H1 (cell line): ENCODE results near the gene PDE9A. TPM values are rescaled to one million over a fixed set of nuclear protein-coding genes. Genes with fewer than 3 reads are reported as not detected.

Source experiments
- CTCF ChIA-PET: fragments of 300-600 bp; sonication (Branson Sonifier 250); formaldehyde crosslinking; loops from one replicate; lab custom pipeline; 2021; ENCODE audit not compliant: partially characterized antibody; lab: Charles Lee
- POLR2A ChIA-PET: fragments of 300-600 bp; sonication (Branson Sonifier 250); formaldehyde crosslinking; loops from one replicate; lab custom pipeline; 2021; ENCODE audit warnings: inconsistent platforms; ENCODE audit not compliant: partially characterized antibody; lab: Charles Lee
- DNase-seq, 2 experiments: peaks; one replicate each; pipeline versions ENCODE4 v3.0.0 to v3.0.0-alpha.2; 2010 to 2022; ENCODE audit warnings: low spot score in 2 of 2, low read depth in 1 of 2, mixed read lengths in 1 of 2
- FAIRE-seq: peaks from 2 replicates; lab custom pipeline; 2011; peaks lifted over from hg19 to GRCh38; lab: Jason Lieb, UNC
- H2AFZ ChIP-seq: 2 replicates; pipeline ENCODE4 v1.8.1; 2012; ENCODE audit warnings: low read length, inconsistent platforms
- H2AK5ac ChIP-seq: 2 replicates; pipeline ENCODE4 v1.6.1; 2013; ENCODE audit warnings: low read depth, low read length
- H2BK120ac ChIP-seq: replicated peaks from 2 replicates; pipeline ENCODE3; 2013; ENCODE audit warnings: low read depth, low read length, inconsistent platforms
- H2BK12ac ChIP-seq: 2 replicates; pipeline ENCODE4 v1.6.1; 2013; ENCODE audit warnings: low read depth, low read length
- H2BK15ac ChIP-seq: 2 replicates; pipeline ENCODE4 v1.6.1; 2013; ENCODE audit warnings: low read length
- H2BK20ac ChIP-seq: 2 replicates; pipeline ENCODE4 v1.6.1; 2013; ENCODE audit warnings: low read length
- H2BK5ac ChIP-seq: 2 replicates; pipeline ENCODE4 v1.6.1; 2013; ENCODE audit warnings: low read depth, low read length
- H3K14ac ChIP-seq: 2 replicates; pipeline ENCODE4 v1.6.1; 2013; ENCODE audit warnings: inconsistent platforms; ENCODE audit not compliant: insufficient read length
- H3K18ac ChIP-seq: 2 replicates; pipeline ENCODE4 v1.6.1; 2013; ENCODE audit warnings: low read length; ENCODE audit errors: extremely low read depth
- H3K23ac ChIP-seq: 2 replicates; pipeline ENCODE4 v1.6.1; 2013; ENCODE audit warnings: inconsistent platforms; ENCODE audit not compliant: insufficient read length
- H3K23me2 ChIP-seq: 2 replicates; pipeline ENCODE4 v1.6.1; 2013; ENCODE audit warnings: low read depth, low read length
- H3K27ac ChIP-seq: 2 replicates; pipeline ENCODE4 v1.6.1; 2011; ENCODE audit warnings: low read depth, low read length, inconsistent platforms
- H3K27me3 ChIP-seq, 4 experiments: replicated peaks in 1 of 4; 1 replicate in 1 of 4; 2 replicates in 3 of 4; pipeline versions ENCODE4 v1.6.1 to v1.8.1; 2011 to 2013; ENCODE audit warnings: low read length in 3 of 4, mild to moderate bottlenecking in 3 of 4, inconsistent platforms in 2 of 4, mixed read lengths in 2 of 4, moderate library complexity in 1 of 4; ENCODE audit not compliant: control insufficient read depth in 3 of 4, insufficient read depth in 3 of 4; ENCODE audit errors: extremely low read depth in 1 of 4
- H3K36me3 ChIP-seq, 4 experiments: 2 replicates each; pipeline versions ENCODE4 v1.6.1 to v1.8.1; 2011 to 2013; ENCODE audit warnings: mild to moderate bottlenecking in 4 of 4, low read length in 3 of 4, moderate library complexity in 2 of 4, control low read depth in 1 of 4, inconsistent platforms in 1 of 4; ENCODE audit not compliant: insufficient read depth in 4 of 4, control insufficient read depth in 2 of 4
- H3K4ac ChIP-seq: replicated peaks from 2 replicates; pipeline ENCODE3; 2013; ENCODE audit warnings: low read length, low read depth, mixed read lengths, inconsistent platforms; ENCODE audit not compliant: insufficient read length
- H3K4me1 ChIP-seq, 4 experiments: replicated peaks in 1 of 4; 1 replicate in 1 of 4; 2 replicates in 3 of 4; pipeline versions ENCODE4 v1.6.1 to v1.8.1; 2011 to 2013; ENCODE audit warnings: low read length in 3 of 4, inconsistent platforms in 2 of 4, mixed read lengths in 1 of 4; ENCODE audit not compliant: insufficient read depth in 4 of 4, control insufficient read depth in 3 of 4
- H3K4me2 ChIP-seq, 2 experiments: 2 replicates each; pipeline versions ENCODE4 v1.6.1 to v1.8.1; 2011 to 2013; ENCODE audit warnings: low read depth in 2 of 2, low read length in 2 of 2, control low read depth in 1 of 2, inconsistent platforms in 1 of 2, mild to moderate bottlenecking in 1 of 2; ENCODE audit not compliant: insufficient read depth in 1 of 2
- H3K4me3 ChIP-seq, 4 experiments: fragments of 200-600, 300-600 bp in 1 of 4; sonication (generic), shearing (Covaris generic), sonication (Bioruptor Twin) in 1 of 4; 2 replicates each; pipeline versions ENCODE4 v1.5.1 to v1.8.1; 2011 to 2016; ENCODE audit warnings: low read length in 4 of 4, low read depth in 3 of 4, control low read depth in 2 of 4, inconsistent platforms in 2 of 4, mild to moderate bottlenecking in 2 of 4, mixed read lengths in 1 of 4, moderate library complexity in 1 of 4; ENCODE audit not compliant: insufficient read depth in 2 of 4; ENCODE audit errors: extremely low read depth in 1 of 4
- H3K56ac ChIP-seq: replicated peaks from 2 replicates; pipeline ENCODE3; 2013; ENCODE audit warnings: low read depth, mild to moderate bottlenecking, mixed read lengths, low read length, inconsistent platforms; ENCODE audit not compliant: insufficient read length
- H3K79me1 ChIP-seq: 2 replicates; pipeline ENCODE4 v1.6.1; 2013; ENCODE audit warnings: low read depth, low read length, control low read depth
- H3K79me2 ChIP-seq, 2 experiments: 2 replicates each; pipeline versions ENCODE4 v1.6.1 to v1.8.1; 2012 to 2013; ENCODE audit warnings: low read length in 2 of 2, mild to moderate bottlenecking in 2 of 2, inconsistent platforms in 1 of 2; ENCODE audit not compliant: insufficient read depth in 2 of 2, control insufficient read depth in 1 of 2
- H3K9ac ChIP-seq, 4 experiments: replicated peaks in 1 of 4; 1 replicate in 1 of 4; 2 replicates in 3 of 4; pipeline versions ENCODE4 v1.6.1 to v1.8.1; 2011 to 2013; ENCODE audit warnings: low read depth in 3 of 4, low read length in 3 of 4, control low read depth in 2 of 4, mild to moderate bottlenecking in 2 of 4, moderate library complexity in 2 of 4, inconsistent platforms in 1 of 4; ENCODE audit errors: extremely low read depth in 1 of 4
- H3K9me3 ChIP-seq, 2 experiments: 2 replicates each; pipeline versions ENCODE4 v1.6.1 to v1.8.1; 2012 to 2013; ENCODE audit warnings: mild to moderate bottlenecking in 2 of 2, moderate library complexity in 2 of 2, control low read depth in 1 of 2, inconsistent platforms in 1 of 2, low read depth in 1 of 2, low read length in 1 of 2, mixed read lengths in 1 of 2; ENCODE audit not compliant: insufficient read depth in 2 of 2
- H4K20me1 ChIP-seq, 2 experiments: replicated peaks in 1 of 2; 2 replicates each; pipeline versions ENCODE3 to v1.8.1; 2011 to 2013; ENCODE audit warnings: inconsistent platforms in 2 of 2, low read length in 2 of 2, mild to moderate bottlenecking in 1 of 2; ENCODE audit not compliant: insufficient read depth in 2 of 2, control insufficient read depth in 1 of 2
- H4K5ac ChIP-seq: 2 replicates; pipeline ENCODE4 v1.6.1; 2013; ENCODE audit warnings: low read length, low read depth, mixed read lengths, inconsistent platforms; ENCODE audit not compliant: insufficient read length
- H4K8ac ChIP-seq: 2 replicates; pipeline ENCODE4 v1.8.0; 2013; ENCODE audit warnings: mild to moderate bottlenecking, moderate library complexity, low read length, inconsistent platforms; ENCODE audit not compliant: insufficient read depth; ENCODE audit errors: extremely low read depth
- H4K91ac ChIP-seq: replicated peaks from 2 replicates; pipeline ENCODE3; 2013; ENCODE audit warnings: low read length, mixed read lengths, inconsistent platforms; ENCODE audit not compliant: insufficient read length
- ASH2L ChIP-seq: fragments of 200-600, 300-600 bp; sonication (generic); IDR thresholded peaks from one replicate; pipeline ENCODE4 v1.7.1; 2017; ENCODE audit warnings: low read length
- BACH1 ChIP-seq: IDR thresholded peaks from 2 replicates; pipeline ENCODE4 v1.6.1; 2012; ENCODE audit warnings: low read length, improper control_type of control experiment
- BCL11A ChIP-seq, 2 experiments: IDR thresholded peaks; one replicate each; pipeline ENCODE4 v1.6.1; 2011; ENCODE audit warnings: low read depth in 2 of 2, low read length in 2 of 2, mild to moderate bottlenecking in 2 of 2
- CHD2 ChIP-seq: IDR thresholded peaks from 2 replicates; pipeline ENCODE4 v1.6.1; 2012; ENCODE audit warnings: low read length, improper control_type of control experiment
- CTBP2 ChIP-seq: IDR thresholded peaks from 2 replicates; pipeline ENCODE4 v1.7.0; 2011; ENCODE audit warnings: borderline replicate concordance, mild to moderate bottlenecking, moderate library complexity, mixed read lengths, low read length; ENCODE audit not compliant: insufficient read depth, insufficient read length
- GTF2F1 ChIP-seq: IDR thresholded peaks from 2 replicates; pipeline ENCODE4 v1.6.1; 2012; ENCODE audit warnings: low read depth, low read length, improper control_type of control experiment, borderline replicate concordance
- MAFK ChIP-seq: IDR thresholded peaks from 2 replicates; pipeline ENCODE4 v1.6.1; 2012; ENCODE audit warnings: low read depth, mild to moderate bottlenecking, improper control_type of control experiment, low read length
- RFX5 ChIP-seq: IDR thresholded peaks from 2 replicates; pipeline ENCODE4 v1.6.1; 2011; ENCODE audit warnings: low read depth, low read length, improper control_type of control experiment, borderline replicate concordance
- SIRT6 ChIP-seq: IDR thresholded peaks from one replicate; pipeline ENCODE4 v1.7.1; 2012; ENCODE audit warnings: low read length, inconsistent platforms
- TCF12 ChIP-seq: IDR thresholded peaks from 2 replicates; pipeline ENCODE4 v1.6.1; 2011; ENCODE audit warnings: low read depth, mild to moderate bottlenecking, low read length
- ZNF274 ChIP-seq: IDR thresholded peaks from 2 replicates; pipeline ENCODE4 v1.7.0; 2012; ENCODE audit warnings: low read length, borderline replicate concordance; ENCODE audit errors: extremely low read depth
- WGBS, 2 experiments: shearing (Covaris generic) in 1 of 2; methylation state at CpG; one replicate each; pipeline versions ENCODE4 v1.1.6 to v1.1.7; 2013 to 2015; ENCODE audit warnings: low lambda C conversion rate in 2 of 2, mixed read lengths in 2 of 2, inconsistent platforms in 1 of 2, low coverage in 1 of 2, missing lambda C conversion rate in 1 of 2; ENCODE audit not compliant: insufficient replicate concordance in 2 of 2, insufficient coverage in 1 of 2, insufficient read length in 1 of 2; ENCODE audit errors: extremely low coverage in 1 of 2, missing lambda C conversion rate in 1 of 2; 5-methylcytosine and 5-hydroxymethylcytosine counted together
- polyA plus RNA-seq, 7 experiments: library from polyadenylated mRNA; depleted of rRNA in 3 of 7; stranded (reverse) in 5 of 7; unstranded in 2 of 7; fragments of >200 nt in 5 of 7; fragments of 200-250 nt in 2 of 7; gene quantifications; 1 replicate in 5 of 7; 2 replicates in 1 of 7; 4 replicates in 1 of 7; pipeline versions ENCODE4 v1.2.1 to v1.2.3, GENCODE V29; 2011 to 2013; ENCODE audit warnings: missing spikeins in 2 of 7, mixed read lengths in 2 of 7
- total RNA-seq: library from RNA; stranded (reverse); fragmentation: NEBNext Ultra II Directional; extraction: Animal tissue kit (Norgen Biotek cat#: 25700); gene quantifications from 2 replicates; pipeline ENCODE4 v1.2.1, GENCODE V29; 2021

Gene PDE9A
- total and polyA plus RNA-seq, 2 of the 8 experiments (the other 6 are each of a cell fraction or from before 2014, with no cell fraction given): 39.2 to 45.9 TPM

GRCh38 chr21:42756580-42757250 lies 103.3 kb downstream of the PDE9A start:
- no peaks in the 10 kb centered on the region for H3K27me3 ChIP-seq
- H3K9ac ChIP-seq: no peak overlapping the region
- H3K14ac ChIP-seq: no peak overlapping the region
- CTCF ChIA-PET: interaction anchor here (0.6 to 2.0 kb wide), 3 partner anchors 19 to 163 kb away, joined by 3 to 5 read pairs (median 5); no protein-coding TSS in a partner anchor
- DNase-seq: no peak
- H2BK12ac ChIP-seq: no peak overlapping the region
- H3K4me3 ChIP-seq: no peak overlapping the region
- no peak overlapping the region; the same call in 1 of the 2 replicates for H4K8ac ChIP-seq
- H2AFZ ChIP-seq: no peak overlapping the region
- H3K36me3 ChIP-seq: peaks cover 4 to 15% (median 13%) of the 10 kb centered on the region in 4 experiments; a peak in 7 of 8 replicates
- no peaks in the 10 kb centered on the region for H3K9me3 ChIP-seq
- no peak overlapping the region for H3K27ac ChIP-seq
- no peak for FAIRE-seq
- no peaks in the 10 kb centered on the region for H3K79me2 ChIP-seq
- H3K4me1 ChIP-seq: no peaks in the 10 kb centered on the region
- peaks cover 6% of the 10 kb centered on the region; the same call in 1 of the 2 replicates for H3K23me2 ChIP-seq
- POLR2A ChIA-PET: interaction anchor here (1.2 kb wide), 1 partner anchor 10 kb away, joined by 3 read pairs; no protein-coding TSS in a partner anchor
- H4K91ac ChIP-seq: no peak overlapping the region
- WGBS, 2 experiments: 93% methylated on average over 24 of the region's 24 CpGs; no CpG with 5 or more reads in 1 of the 2 experiments
- H2BK5ac ChIP-seq: peak overlapping the region; percentile 24; the same call in 1 of the 2 replicates
- no peak overlapping the region for H3K4ac ChIP-seq
- peaks cover 0 to 8% of the 10 kb centered on the region in 2 experiments for H4K20me1 ChIP-seq
- H3K79me1 ChIP-seq: no peaks in the 10 kb centered on the region
- no peak overlapping the region for H2BK15ac ChIP-seq
- H2BK20ac ChIP-seq: no peak overlapping the region
- H2BK120ac ChIP-seq: no peak overlapping the region
- H3K23ac ChIP-seq: no peak overlapping the region
- no peak overlapping the region for H3K4me2 ChIP-seq
- no peak for TF ChIP-seq TCF12
- no peak for TF ChIP-seq CTBP2
- no peak for TF ChIP-seq GTF2F1
- TF ChIP-seq CHD2: no peak
- no peak for TF ChIP-seq RFX5
- no peak for TF ChIP-seq ASH2L
- TF ChIP-seq ZNF274: no peak
- no peak for TF ChIP-seq BCL11A (IDR thresholded peaks at IDR 0.05; ENCODE audit: low read depth in 2 of 2, low read length in 2 of 2)
- TF ChIP-seq BACH1: no peak
- TF ChIP-seq SIRT6: no peak
- no peak for TF ChIP-seq MAFK
- no peak overlapping the region for H3K56ac ChIP-seq
- H4K5ac ChIP-seq: no peak overlapping the region
- H2AK5ac ChIP-seq: no peak overlapping the region
- no peak overlapping the region for H3K18ac ChIP-seq
